ENCODE measurements around the gene TNC.

Gene TNC

GRCh38 chr9:115039516-115040120, 78.3 kb downstream of the TNC start:
- no peak for TF ChIP-seq CTCF (IDR thresholded peaks at IDR 0.05; ENCODE audit: poor library complexity, severe bottlenecking)
- H3K36me3 ChIP-seq (ENCODE audit: low read depth), result peaks cover 15% of the 10 kb centered on the region
- H3K9me3 ChIP-seq (ENCODE audit: severe bottlenecking), result no peaks in the 10 kb centered on the region
- no peak for ATAC-seq (ENCODE audit: low read depth)
- no peak overlapping the region for H3K4me3 ChIP-seq (ENCODE audit: severe bottlenecking)
- DNase-seq (ENCODE audit: low spot score), result no peak
- peaks cover 26% of the 10 kb centered on the region for H3K4me1 ChIP-seq (ENCODE audit: insufficient read depth, poor library complexity, severe bottlenecking)
- H3K27ac ChIP-seq (ENCODE audit: poor library complexity, severe bottlenecking), result no peak overlapping the region
- H3K27me3 ChIP-seq (ENCODE audit: insufficient read depth, poor library complexity, severe bottlenecking), result no peaks in the 10 kb centered on the region

GRCh38 chr9:115038178-115038577, 79.8 kb downstream of the TNC start:
- TF ChIP-seq CTCF (IDR thresholded peaks at IDR 0.05; ENCODE audit: poor library complexity, severe bottlenecking), result no peak
- Histone ChIP-seq H3K4me3 (ENCODE audit: severe bottlenecking) (no peak overlapping the region), H3K9me3 (ENCODE audit: severe bottlenecking) (no peaks in the 10 kb centered on the region), H3K36me3 (ENCODE audit: low read depth) (peaks cover 26% of the 10 kb centered on the region), H3K27ac (ENCODE audit: poor library complexity, severe bottlenecking) (no peak overlapping the region), H3K4me1 (ENCODE audit: insufficient read depth, poor library complexity, severe bottlenecking) (peaks cover 29% of the 10 kb centered on the region), H3K27me3 (ENCODE audit: insufficient read depth, poor library complexity, severe bottlenecking) (no peaks in the 10 kb centered on the region)
- ATAC-seq (ENCODE audit: low read depth) (no peak), DNase-seq (ENCODE audit: low spot score) (no peak)

DNA sequence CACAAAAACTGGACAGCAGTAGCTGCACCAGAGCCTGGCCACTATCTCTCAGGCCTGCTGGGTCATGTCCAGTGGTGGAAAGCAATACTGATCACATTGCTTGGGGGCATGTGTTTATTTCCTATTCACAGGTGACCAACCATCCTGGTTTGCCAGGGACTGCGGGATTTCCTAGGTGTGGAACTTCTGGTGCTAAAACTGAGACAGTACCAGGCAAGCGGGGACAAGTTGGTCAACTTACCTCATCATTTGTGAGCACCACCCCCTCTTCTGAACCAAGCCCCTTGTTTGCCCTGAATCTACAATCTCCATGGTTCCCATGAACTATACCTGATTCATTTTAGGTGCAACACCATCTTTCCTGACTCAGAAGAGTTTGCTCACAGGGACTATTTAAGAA, 81.3 kb downstream of the TNC start:
- Histone ChIP-seq H3K9me3 (ENCODE audit: severe bottlenecking) (no peaks in the 10 kb centered on the region), H3K27me3 (ENCODE audit: insufficient read depth, poor library complexity, severe bottlenecking) (no peaks in the 10 kb centered on the region), H3K36me3 (ENCODE audit: low read depth) (peaks cover 29% of the 10 kb centered on the region), H3K27ac (ENCODE audit: poor library complexity, severe bottlenecking) (peak overlapping the region; percentile 39), H3K4me3 (ENCODE audit: severe bottlenecking) (no peak overlapping the region), H3K4me1 (ENCODE audit: insufficient read depth, poor library complexity, severe bottlenecking) (peaks cover 29% of the 10 kb centered on the region)
- TF ChIP-seq CTCF (IDR thresholded peaks at IDR 0.05; ENCODE audit: poor library complexity, severe bottlenecking), result no peak
- ATAC-seq (ENCODE audit: low read depth), result peak; percentile 88
- peak; percentile 78 for DNase-seq (ENCODE audit: low spot score)

DNA sequence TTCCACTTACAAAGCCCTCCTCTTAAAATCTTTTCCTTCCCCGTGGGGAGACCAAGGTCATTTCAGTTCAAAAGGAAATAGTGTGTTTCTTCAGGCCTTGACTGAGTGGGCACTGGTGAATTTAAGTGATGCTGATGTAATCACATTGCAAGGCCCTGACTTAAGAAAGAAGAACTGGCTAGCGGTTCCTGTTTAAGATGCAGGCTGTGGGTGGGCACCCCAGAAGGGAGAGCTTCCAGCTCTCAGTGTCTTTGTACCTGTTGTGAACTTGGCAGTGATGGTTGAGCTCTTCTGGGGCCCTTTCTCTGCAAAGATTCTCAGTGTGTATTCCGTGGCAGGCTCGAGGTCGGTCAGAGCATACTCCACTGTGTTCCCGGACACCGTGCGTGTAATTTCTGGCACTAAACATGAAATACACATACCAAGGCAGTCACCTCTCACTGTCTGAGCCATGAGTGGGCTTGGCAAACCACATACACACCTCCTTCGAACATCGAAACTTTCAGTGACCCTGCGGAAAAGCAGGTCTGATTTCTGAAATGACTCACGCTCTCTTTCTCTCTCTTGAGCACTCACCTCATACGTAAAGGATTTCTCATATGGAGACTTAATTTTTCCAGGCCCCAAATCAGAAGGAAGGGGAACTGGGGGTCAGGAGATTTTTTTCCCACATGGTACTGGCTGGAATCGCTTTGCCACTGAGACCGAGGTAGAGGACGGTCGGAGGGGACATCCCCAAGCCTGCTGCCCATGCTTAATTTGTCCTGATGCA, 81.9 kb downstream of the TNC start:
- Histone ChIP-seq H3K27ac (ENCODE audit: poor library complexity, severe bottlenecking) (peak overlapping the region; percentile 39), H3K9me3 (ENCODE audit: severe bottlenecking) (no peaks in the 10 kb centered on the region), H3K4me1 (ENCODE audit: insufficient read depth, poor library complexity, severe bottlenecking) (peaks cover 29% of the 10 kb centered on the region), H3K27me3 (ENCODE audit: insufficient read depth, poor library complexity, severe bottlenecking) (no peaks in the 10 kb centered on the region), H3K4me3 (ENCODE audit: severe bottlenecking) (no peak overlapping the region), H3K36me3 (ENCODE audit: low read depth) (peaks cover 29% of the 10 kb centered on the region)
- DNase-seq (ENCODE audit: low spot score) (no peak), ATAC-seq (ENCODE audit: low read depth) (peak; percentile 39)
- no peak for TF ChIP-seq CTCF (IDR thresholded peaks at IDR 0.05; ENCODE audit: poor library complexity, severe bottlenecking)

- Histone ChIP-seq H3K27me3 (ENCODE audit: insufficient read depth, poor library complexity, severe bottlenecking) (no peaks in the 10 kb centered on the region), H3K9me3 (ENCODE audit: severe bottlenecking) (no peaks in the 10 kb centered on the region), H3K4me1 (ENCODE audit: insufficient read depth, poor library complexity, severe bottlenecking) (peaks cover 29% of the 10 kb centered on the region), H3K27ac (ENCODE audit: poor library complexity, severe bottlenecking) (peak overlapping the region; percentile 39), H3K36me3 (ENCODE audit: low read depth) (peaks cover 40% of the 10 kb centered on the region), H3K4me3 (ENCODE audit: severe bottlenecking) (no peak overlapping the region)
- DNase-seq (ENCODE audit: low spot score) (no peak), ATAC-seq (ENCODE audit: low read depth) (no peak)
- TF ChIP-seq CTCF (IDR thresholded peaks at IDR 0.05; ENCODE audit: poor library complexity, severe bottlenecking), result no peak
These were observed 83.2 kb downstream of the TNC start for GRCh38 chr9:115034801-115035200.
